H1 (cell line): ENCODE results near the gene STARD9. TPM values are rescaled to one million over a fixed set of nuclear protein-coding genes. Genes with fewer than 3 reads are reported as not detected.

Experiments used
- CTCF ChIA-PET: fragments of 300-600 bp; sonication (Branson Sonifier 250); formaldehyde crosslinking; loops from one replicate; lab custom pipeline; 2021; ENCODE audit not compliant: partially characterized antibody; lab: Charles Lee
- POLR2A ChIA-PET: fragments of 300-600 bp; sonication (Branson Sonifier 250); formaldehyde crosslinking; loops from one replicate; lab custom pipeline; 2021; ENCODE audit warnings: inconsistent platforms; ENCODE audit not compliant: partially characterized antibody; lab: Charles Lee
- DNase-seq, 2 experiments: peaks; one replicate each; pipeline versions ENCODE4 v3.0.0 to v3.0.0-alpha.2; 2010 to 2022; ENCODE audit warnings: low spot score in 2 of 2, low read depth in 1 of 2, mixed read lengths in 1 of 2
- FAIRE-seq: peaks from 2 replicates; lab custom pipeline; 2011; peaks lifted over from hg19 to GRCh38; lab: Jason Lieb, UNC
- H2AFZ ChIP-seq: 2 replicates; pipeline ENCODE4 v1.8.1; 2012; ENCODE audit warnings: low read length, inconsistent platforms
- H2AK5ac ChIP-seq: 2 replicates; pipeline ENCODE4 v1.6.1; 2013; ENCODE audit warnings: low read depth, low read length
- H2BK120ac ChIP-seq: replicated peaks from 2 replicates; pipeline ENCODE3; 2013; ENCODE audit warnings: low read depth, low read length, inconsistent platforms
- H2BK12ac ChIP-seq: 2 replicates; pipeline ENCODE4 v1.6.1; 2013; ENCODE audit warnings: low read depth, low read length
- H2BK15ac ChIP-seq: 2 replicates; pipeline ENCODE4 v1.6.1; 2013; ENCODE audit warnings: low read length
- H2BK20ac ChIP-seq: 2 replicates; pipeline ENCODE4 v1.6.1; 2013; ENCODE audit warnings: low read length
- H2BK5ac ChIP-seq: 2 replicates; pipeline ENCODE4 v1.6.1; 2013; ENCODE audit warnings: low read depth, low read length
- H3K14ac ChIP-seq: 2 replicates; pipeline ENCODE4 v1.6.1; 2013; ENCODE audit warnings: inconsistent platforms; ENCODE audit not compliant: insufficient read length
- H3K18ac ChIP-seq: 2 replicates; pipeline ENCODE4 v1.6.1; 2013; ENCODE audit warnings: low read length; ENCODE audit errors: extremely low read depth
- H3K23ac ChIP-seq: 2 replicates; pipeline ENCODE4 v1.6.1; 2013; ENCODE audit warnings: inconsistent platforms; ENCODE audit not compliant: insufficient read length
- H3K23me2 ChIP-seq: 2 replicates; pipeline ENCODE4 v1.6.1; 2013; ENCODE audit warnings: low read depth, low read length
- H3K27ac ChIP-seq: 2 replicates; pipeline ENCODE4 v1.6.1; 2011; ENCODE audit warnings: low read depth, low read length, inconsistent platforms
- H3K27me3 ChIP-seq, 4 experiments: replicated peaks in 1 of 4; 1 replicate in 1 of 4; 2 replicates in 3 of 4; pipeline versions ENCODE4 v1.6.1 to v1.8.1; 2011 to 2013; ENCODE audit warnings: low read length in 3 of 4, mild to moderate bottlenecking in 3 of 4, inconsistent platforms in 2 of 4, mixed read lengths in 2 of 4, moderate library complexity in 1 of 4; ENCODE audit not compliant: control insufficient read depth in 3 of 4, insufficient read depth in 3 of 4; ENCODE audit errors: extremely low read depth in 1 of 4
- H3K36me3 ChIP-seq, 4 experiments: 2 replicates each; pipeline versions ENCODE4 v1.6.1 to v1.8.1; 2011 to 2013; ENCODE audit warnings: mild to moderate bottlenecking in 4 of 4, low read length in 3 of 4, moderate library complexity in 2 of 4, control low read depth in 1 of 4, inconsistent platforms in 1 of 4; ENCODE audit not compliant: insufficient read depth in 4 of 4, control insufficient read depth in 2 of 4
- H3K4ac ChIP-seq: replicated peaks from 2 replicates; pipeline ENCODE3; 2013; ENCODE audit warnings: low read length, low read depth, mixed read lengths, inconsistent platforms; ENCODE audit not compliant: insufficient read length
- H3K4me1 ChIP-seq, 4 experiments: replicated peaks in 1 of 4; 1 replicate in 1 of 4; 2 replicates in 3 of 4; pipeline versions ENCODE4 v1.6.1 to v1.8.1; 2011 to 2013; ENCODE audit warnings: low read length in 3 of 4, inconsistent platforms in 2 of 4, mixed read lengths in 1 of 4; ENCODE audit not compliant: insufficient read depth in 4 of 4, control insufficient read depth in 3 of 4
- H3K4me2 ChIP-seq, 2 experiments: 2 replicates each; pipeline versions ENCODE4 v1.6.1 to v1.8.1; 2011 to 2013; ENCODE audit warnings: low read depth in 2 of 2, low read length in 2 of 2, control low read depth in 1 of 2, inconsistent platforms in 1 of 2, mild to moderate bottlenecking in 1 of 2; ENCODE audit not compliant: insufficient read depth in 1 of 2
- H3K4me3 ChIP-seq, 4 experiments: fragments of 200-600, 300-600 bp in 1 of 4; sonication (generic), shearing (Covaris generic), sonication (Bioruptor Twin) in 1 of 4; 2 replicates each; pipeline versions ENCODE4 v1.5.1 to v1.8.1; 2011 to 2016; ENCODE audit warnings: low read length in 4 of 4, low read depth in 3 of 4, control low read depth in 2 of 4, inconsistent platforms in 2 of 4, mild to moderate bottlenecking in 2 of 4, mixed read lengths in 1 of 4, moderate library complexity in 1 of 4; ENCODE audit not compliant: insufficient read depth in 2 of 4; ENCODE audit errors: extremely low read depth in 1 of 4
- H3K56ac ChIP-seq: replicated peaks from 2 replicates; pipeline ENCODE3; 2013; ENCODE audit warnings: low read depth, mild to moderate bottlenecking, mixed read lengths, low read length, inconsistent platforms; ENCODE audit not compliant: insufficient read length
- H3K79me1 ChIP-seq: 2 replicates; pipeline ENCODE4 v1.6.1; 2013; ENCODE audit warnings: low read depth, low read length, control low read depth
- H3K79me2 ChIP-seq, 2 experiments: 2 replicates each; pipeline versions ENCODE4 v1.6.1 to v1.8.1; 2012 to 2013; ENCODE audit warnings: low read length in 2 of 2, mild to moderate bottlenecking in 2 of 2, inconsistent platforms in 1 of 2; ENCODE audit not compliant: insufficient read depth in 2 of 2, control insufficient read depth in 1 of 2
- H3K9ac ChIP-seq, 4 experiments: replicated peaks in 1 of 4; 1 replicate in 1 of 4; 2 replicates in 3 of 4; pipeline versions ENCODE4 v1.6.1 to v1.8.1; 2011 to 2013; ENCODE audit warnings: low read depth in 3 of 4, low read length in 3 of 4, control low read depth in 2 of 4, mild to moderate bottlenecking in 2 of 4, moderate library complexity in 2 of 4, inconsistent platforms in 1 of 4; ENCODE audit errors: extremely low read depth in 1 of 4
- H3K9me3 ChIP-seq, 2 experiments: 2 replicates each; pipeline versions ENCODE4 v1.6.1 to v1.8.1; 2012 to 2013; ENCODE audit warnings: mild to moderate bottlenecking in 2 of 2, moderate library complexity in 2 of 2, control low read depth in 1 of 2, inconsistent platforms in 1 of 2, low read depth in 1 of 2, low read length in 1 of 2, mixed read lengths in 1 of 2; ENCODE audit not compliant: insufficient read depth in 2 of 2
- H4K20me1 ChIP-seq, 2 experiments: replicated peaks in 1 of 2; 2 replicates each; pipeline versions ENCODE3 to v1.8.1; 2011 to 2013; ENCODE audit warnings: inconsistent platforms in 2 of 2, low read length in 2 of 2, mild to moderate bottlenecking in 1 of 2; ENCODE audit not compliant: insufficient read depth in 2 of 2, control insufficient read depth in 1 of 2
- H4K5ac ChIP-seq: 2 replicates; pipeline ENCODE4 v1.6.1; 2013; ENCODE audit warnings: low read length, low read depth, mixed read lengths, inconsistent platforms; ENCODE audit not compliant: insufficient read length
- H4K8ac ChIP-seq: 2 replicates; pipeline ENCODE4 v1.8.0; 2013; ENCODE audit warnings: mild to moderate bottlenecking, moderate library complexity, low read length, inconsistent platforms; ENCODE audit not compliant: insufficient read depth; ENCODE audit errors: extremely low read depth
- H4K91ac ChIP-seq: replicated peaks from 2 replicates; pipeline ENCODE3; 2013; ENCODE audit warnings: low read length, mixed read lengths, inconsistent platforms; ENCODE audit not compliant: insufficient read length
- BCL11A ChIP-seq, 2 experiments: IDR thresholded peaks; one replicate each; pipeline ENCODE4 v1.6.1; 2011; ENCODE audit warnings: low read depth in 2 of 2, low read length in 2 of 2, mild to moderate bottlenecking in 2 of 2
- CBX5 ChIP-seq: fragments of 300-800, 300-1000 bp; sonication (generic); IDR thresholded peaks from 2 replicates; pipeline ENCODE4 v1.7.1; 2016; ENCODE audit warnings: antibody characterized with exemption, low read length, low read depth
- EZH2 ChIP-seq: fragments of 200-600 bp; sonication (generic); IDR thresholded peaks from 2 replicates; pipeline ENCODE4 v1.7.1; 2012; ENCODE audit warnings: low read depth, mild to moderate bottlenecking, moderate library complexity, low read length, inconsistent platforms; ENCODE audit not compliant: severe bottlenecking
- HDAC2 ChIP-seq, 2 experiments: fragments of 300-600 bp in 1 of 2; sonication (generic) in 1 of 2; IDR thresholded peaks; 2 replicates each; pipeline ENCODE4 v1.6.1; 2011 to 2012; ENCODE audit warnings: low read depth in 2 of 2, low read length in 2 of 2, mild to moderate bottlenecking in 2 of 2, moderate library complexity in 2 of 2, borderline replicate concordance in 1 of 2, inconsistent platforms in 1 of 2
- NANOG ChIP-seq: IDR thresholded peaks from 2 replicates; pipeline ENCODE4 v1.6.1; 2011; ENCODE audit warnings: low read length, low read depth, mild to moderate bottlenecking, inconsistent platforms; ENCODE audit not compliant: insufficient read depth, poor library complexity, severe bottlenecking
- POLR2AphosphoS5 ChIP-seq: IDR thresholded peaks from 2 replicates; pipeline ENCODE4 v1.6.1; 2011; ENCODE audit warnings: low read depth, low read length
- RXRA ChIP-seq: IDR thresholded peaks from 2 replicates; pipeline ENCODE4 v1.6.1; 2011; ENCODE audit warnings: low read depth, mild to moderate bottlenecking, low read length, moderate library complexity; ENCODE audit not compliant: insufficient read depth
- SIX5 ChIP-seq: IDR thresholded peaks from 2 replicates; pipeline ENCODE4 v1.6.1; 2011; ENCODE audit warnings: mild to moderate bottlenecking, low read depth, low read length
- SP4 ChIP-seq: IDR thresholded peaks from 2 replicates; pipeline ENCODE4 v1.6.1; 2012; ENCODE audit warnings: low read length, inconsistent platforms
- WGBS, 2 experiments: shearing (Covaris generic) in 1 of 2; methylation state at CpG; one replicate each; pipeline versions ENCODE4 v1.1.6 to v1.1.7; 2013 to 2015; ENCODE audit warnings: low lambda C conversion rate in 2 of 2, mixed read lengths in 2 of 2, inconsistent platforms in 1 of 2, low coverage in 1 of 2, missing lambda C conversion rate in 1 of 2; ENCODE audit not compliant: insufficient replicate concordance in 2 of 2, insufficient coverage in 1 of 2, insufficient read length in 1 of 2; ENCODE audit errors: extremely low coverage in 1 of 2, missing lambda C conversion rate in 1 of 2; 5-methylcytosine and 5-hydroxymethylcytosine counted together
- polyA plus RNA-seq, 7 experiments: library from polyadenylated mRNA; depleted of rRNA in 3 of 7; stranded (reverse) in 5 of 7; unstranded in 2 of 7; fragments of >200 nt in 5 of 7; fragments of 200-250 nt in 2 of 7; gene quantifications; 1 replicate in 5 of 7; 2 replicates in 1 of 7; 4 replicates in 1 of 7; pipeline versions ENCODE4 v1.2.1 to v1.2.3, GENCODE V29; 2011 to 2013; ENCODE audit warnings: missing spikeins in 2 of 7, mixed read lengths in 2 of 7
- total RNA-seq: library from RNA; stranded (reverse); fragmentation: NEBNext Ultra II Directional; extraction: Animal tissue kit (Norgen Biotek cat#: 25700); gene quantifications from 2 replicates; pipeline ENCODE4 v1.2.1, GENCODE V29; 2021

Gene STARD9
- total and polyA plus RNA-seq, 2 of the 8 experiments (the other 6 are each of a cell fraction or from before 2014, with no cell fraction given) = 2.8 to 7.0 TPM

DNA sequence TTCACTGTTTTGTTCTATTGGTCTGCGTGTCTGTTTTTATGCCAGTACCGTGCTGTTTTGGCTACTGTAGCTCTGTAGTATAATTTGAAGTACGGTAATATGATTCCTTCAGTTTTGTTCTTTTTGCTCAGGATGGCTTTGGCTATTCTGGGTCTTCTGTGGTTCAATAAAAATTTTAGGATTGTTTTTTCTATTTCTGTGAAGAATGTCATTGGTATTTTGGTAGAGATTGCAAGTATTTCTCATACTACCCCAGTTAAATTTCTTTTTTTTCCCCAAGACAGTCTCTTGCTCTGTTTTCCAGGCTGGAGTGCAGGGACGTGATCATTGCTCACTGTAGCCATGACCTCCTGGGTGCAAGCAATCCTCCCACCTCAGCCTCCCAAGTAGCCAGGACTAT lies 53.4 kb downstream of the STARD9 start:
- TF ChIP-seq BCL11A (IDR thresholded peaks at IDR 0.05; ENCODE audit: low read depth in 2 of 2, low read length in 2 of 2) = no peak
- no peak for TF ChIP-seq RXRA
- TF ChIP-seq SIX5 = no peak
- no peak for TF ChIP-seq HDAC2 (IDR thresholded peaks at IDR 0.05; ENCODE audit: borderline replicate concordance in 1 of 2, low read depth in 2 of 2, low read length in 2 of 2)
- no peak for TF ChIP-seq EZH2
- no peak for TF ChIP-seq CBX5
- TF ChIP-seq SP4 = no peak
- TF ChIP-seq POLR2AphosphoS5 = no peak
- no peak for TF ChIP-seq NANOG
- Histone ChIP-seq H2AK5ac (no peak overlapping the region), H2BK20ac (no peak overlapping the region), H3K14ac (no peak overlapping the region), H3K79me2 (no peaks in the 10 kb centered on the region), H3K9ac (no peak overlapping the region), H4K91ac (no peak overlapping the region), H3K79me1 (no peaks in the 10 kb centered on the region), H3K4me1 (no peaks in the 10 kb centered on the region), H2BK15ac (no peak overlapping the region), H3K4me2 (no peak overlapping the region), H2BK12ac (no peak overlapping the region; the same call in 1 of the 2 replicates), H3K4me3 (no peak overlapping the region), H3K36me3 (no peaks in the 10 kb centered on the region), H3K23me2 (no peaks in the 10 kb centered on the region), H3K56ac (no peak overlapping the region), H3K23ac (no peak overlapping the region), H4K20me1 (no peaks in the 10 kb centered on the region), H3K9me3 (no peaks in the 10 kb centered on the region), H3K27me3 (no peaks in the 10 kb centered on the region), H3K18ac (no peak overlapping the region), H4K5ac (no peak overlapping the region), H2BK120ac (no peak overlapping the region), H2BK5ac (no peak overlapping the region), H3K27ac (no peak overlapping the region), H2AFZ (no peak overlapping the region), H3K4ac (no peak overlapping the region), H4K8ac (no peak overlapping the region)
- WGBS, 2 experiments = 95% methylated on average over 4 of the region's 4 CpGs; no CpG with 5 or more reads in 1 of the 2 experiments
- DNase-seq (no peak), FAIRE-seq (no peak)
- ChIA-PET POLR2A (no interaction called here), CTCF (no interaction called here)
